Brain microvascular endothelial cell (primary cell): Measurements from ENCODE around the gene ZNF557.

ENCODE experiments used
- DNase-seq: peaks from one replicate; pipeline ENCODE4 v3.0.0-alpha.2; 2020
- H3K27ac ChIP-seq: fragments of 250-450 bp; sonication (Bioruptor Pico); 2 replicates; pipeline ENCODE4 v1.5.1; 2020; ENCODE audit warnings: mild to moderate bottlenecking, moderate library complexity
- H3K27me3 ChIP-seq: fragments of 250-450 bp; sonication (Bioruptor Pico); replicated peaks from 2 replicates; pipeline ENCODE4 v1.5.1; 2020; ENCODE audit warnings: mild to moderate bottlenecking
- H3K36me3 ChIP-seq: fragments of 250-450 bp; sonication (Bioruptor Pico); replicated peaks from 2 replicates; pipeline ENCODE4 v1.5.1; 2020; ENCODE audit warnings: mild to moderate bottlenecking
- H3K4me3 ChIP-seq: 2 replicates; pipeline ENCODE4 v1.5.1; 2011; ENCODE audit warnings: low read depth, mild to moderate bottlenecking, control low read depth, low read length, moderate library complexity
- in situ Hi-C: cut with HindIII; loops from 2 replicates; pipeline ENCODE4 v1.10.0; 2017; ENCODE audit warnings: low sequenced_read_pairs, low pct_ligation_motif_present
- TF ChIP-seq, protein P1 (sequence below): IDR thresholded peaks from 2 replicates; pipeline ENCODE4 v1.5.1; 2011; ENCODE audit warnings: low read depth, mild to moderate bottlenecking, moderate library complexity, low read length, control low read depth, inconsistent platforms; ENCODE audit errors: missing control alignments

Gene ZNF557

DNA sequence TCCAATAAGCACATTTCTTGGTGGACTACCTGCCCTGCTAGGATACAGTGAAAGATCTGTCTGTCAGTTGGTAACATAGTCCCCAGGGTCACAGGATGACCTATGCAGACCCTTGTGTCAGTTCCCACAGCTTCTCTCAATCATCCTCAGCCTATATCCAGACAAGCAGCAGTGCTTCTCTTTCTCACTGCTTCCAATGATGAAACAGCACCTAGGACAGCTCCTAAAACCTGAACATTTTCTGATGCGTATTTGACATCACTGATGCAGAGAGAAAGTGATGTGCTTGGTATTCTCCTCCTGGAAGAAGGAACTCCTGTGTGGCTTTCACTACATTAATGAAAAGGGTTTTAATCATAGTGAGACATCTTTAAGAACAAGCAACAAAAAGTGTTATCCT, 43.7 kb downstream of the ZNF557 start:
- no peak for DNase-seq
- Histone ChIP-seq H3K27me3 (no peaks in the 10 kb centered on the region), H3K4me3 (no peak overlapping the region), H3K36me3 (no peaks in the 10 kb centered on the region), H3K27ac (no peak overlapping the region)
- TF ChIP-seq, protein P1, sequence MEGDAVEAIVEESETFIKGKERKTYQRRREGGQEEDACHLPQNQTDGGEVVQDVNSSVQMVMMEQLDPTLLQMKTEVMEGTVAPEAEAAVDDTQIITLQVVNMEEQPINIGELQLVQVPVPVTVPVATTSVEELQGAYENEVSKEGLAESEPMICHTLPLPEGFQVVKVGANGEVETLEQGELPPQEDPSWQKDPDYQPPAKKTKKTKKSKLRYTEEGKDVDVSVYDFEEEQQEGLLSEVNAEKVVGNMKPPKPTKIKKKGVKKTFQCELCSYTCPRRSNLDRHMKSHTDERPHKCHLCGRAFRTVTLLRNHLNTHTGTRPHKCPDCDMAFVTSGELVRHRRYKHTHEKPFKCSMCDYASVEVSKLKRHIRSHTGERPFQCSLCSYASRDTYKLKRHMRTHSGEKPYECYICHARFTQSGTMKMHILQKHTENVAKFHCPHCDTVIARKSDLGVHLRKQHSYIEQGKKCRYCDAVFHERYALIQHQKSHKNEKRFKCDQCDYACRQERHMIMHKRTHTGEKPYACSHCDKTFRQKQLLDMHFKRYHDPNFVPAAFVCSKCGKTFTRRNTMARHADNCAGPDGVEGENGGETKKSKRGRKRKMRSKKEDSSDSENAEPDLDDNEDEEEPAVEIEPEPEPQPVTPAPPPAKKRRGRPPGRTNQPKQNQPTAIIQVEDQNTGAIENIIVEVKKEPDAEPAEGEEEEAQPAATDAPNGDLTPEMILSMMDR = no peak
- in situ Hi-C loops = no loop called here

GRCh38 chr19:7115721-7116120, 46.2 kb downstream of the ZNF557 start:
- H3K27ac ChIP-seq = no peak overlapping the region
- DNase-seq = no peak
- no peak overlapping the region for H3K4me3 ChIP-seq
- no peaks in the 10 kb centered on the region for H3K36me3 ChIP-seq
- TF ChIP-seq, protein P1 = no peak
- no peaks in the 10 kb centered on the region for H3K27me3 ChIP-seq
- in situ Hi-C loops = no loop called here

GRCh38 chr19:7117248-7117647, 47.7 kb downstream of the ZNF557 start:
- in situ Hi-C loops = no loop called here
- no peak overlapping the region for H3K27ac ChIP-seq
- H3K4me3 ChIP-seq = no peak overlapping the region
- DNase-seq = no peak
- H3K36me3 ChIP-seq = no peaks in the 10 kb centered on the region
- TF ChIP-seq, protein P1 = no peak
- H3K27me3 ChIP-seq = no peaks in the 10 kb centered on the region

- no peak overlapping the region for H3K4me3 ChIP-seq
- H3K36me3 ChIP-seq = no peaks in the 10 kb centered on the region
- in situ Hi-C loops = no loop called here
These were observed 50.1 kb downstream of the ZNF557 start for GRCh38 chr19:7119582-7119981.

GRCh38 chr19:7120499-7120898, 51.0 kb downstream of the ZNF557 start:
- Histone ChIP-seq H3K27me3 (no peaks in the 10 kb centered on the region), H3K36me3 (no peaks in the 10 kb centered on the region), H3K27ac (no peak overlapping the region), H3K4me3 (no peak overlapping the region)
- in situ Hi-C loops = no loop called here
- TF ChIP-seq, protein P1 = no peak
- DNase-seq = no peak

More at GRCh38 chr19:7119582-7119981, 50.1 kb downstream of the ZNF557 start:
- Histone ChIP-seq H3K27me3 (no peaks in the 10 kb centered on the region), H3K27ac (no peak overlapping the region)
- TF ChIP-seq, protein P1 = no peak
- DNase-seq = no peak

- TF ChIP-seq, protein P1 = no peak
- no peak for DNase-seq
- H3K27me3 ChIP-seq = no peaks in the 10 kb centered on the region
- no peaks in the 10 kb centered on the region for H3K36me3 ChIP-seq
- no peak overlapping the region for H3K4me3 ChIP-seq
- in situ Hi-C loops = no loop called here
- H3K27ac ChIP-seq = no peak overlapping the region
These were observed 53.2 kb downstream of the ZNF557 start for GRCh38 chr19:7122701-7123100.
